Measurements from ENCODE around the gene ENAH. TPM values are rescaled to one million over a fixed set of nuclear protein-coding genes. Genes with fewer than 3 reads are reported as not detected.

ENAH gene
- total and polyA plus RNA-seq, 2 experiments from 2014 or later: 109 to 184 TPM

- TF ChIP-seq, protein P1, sequence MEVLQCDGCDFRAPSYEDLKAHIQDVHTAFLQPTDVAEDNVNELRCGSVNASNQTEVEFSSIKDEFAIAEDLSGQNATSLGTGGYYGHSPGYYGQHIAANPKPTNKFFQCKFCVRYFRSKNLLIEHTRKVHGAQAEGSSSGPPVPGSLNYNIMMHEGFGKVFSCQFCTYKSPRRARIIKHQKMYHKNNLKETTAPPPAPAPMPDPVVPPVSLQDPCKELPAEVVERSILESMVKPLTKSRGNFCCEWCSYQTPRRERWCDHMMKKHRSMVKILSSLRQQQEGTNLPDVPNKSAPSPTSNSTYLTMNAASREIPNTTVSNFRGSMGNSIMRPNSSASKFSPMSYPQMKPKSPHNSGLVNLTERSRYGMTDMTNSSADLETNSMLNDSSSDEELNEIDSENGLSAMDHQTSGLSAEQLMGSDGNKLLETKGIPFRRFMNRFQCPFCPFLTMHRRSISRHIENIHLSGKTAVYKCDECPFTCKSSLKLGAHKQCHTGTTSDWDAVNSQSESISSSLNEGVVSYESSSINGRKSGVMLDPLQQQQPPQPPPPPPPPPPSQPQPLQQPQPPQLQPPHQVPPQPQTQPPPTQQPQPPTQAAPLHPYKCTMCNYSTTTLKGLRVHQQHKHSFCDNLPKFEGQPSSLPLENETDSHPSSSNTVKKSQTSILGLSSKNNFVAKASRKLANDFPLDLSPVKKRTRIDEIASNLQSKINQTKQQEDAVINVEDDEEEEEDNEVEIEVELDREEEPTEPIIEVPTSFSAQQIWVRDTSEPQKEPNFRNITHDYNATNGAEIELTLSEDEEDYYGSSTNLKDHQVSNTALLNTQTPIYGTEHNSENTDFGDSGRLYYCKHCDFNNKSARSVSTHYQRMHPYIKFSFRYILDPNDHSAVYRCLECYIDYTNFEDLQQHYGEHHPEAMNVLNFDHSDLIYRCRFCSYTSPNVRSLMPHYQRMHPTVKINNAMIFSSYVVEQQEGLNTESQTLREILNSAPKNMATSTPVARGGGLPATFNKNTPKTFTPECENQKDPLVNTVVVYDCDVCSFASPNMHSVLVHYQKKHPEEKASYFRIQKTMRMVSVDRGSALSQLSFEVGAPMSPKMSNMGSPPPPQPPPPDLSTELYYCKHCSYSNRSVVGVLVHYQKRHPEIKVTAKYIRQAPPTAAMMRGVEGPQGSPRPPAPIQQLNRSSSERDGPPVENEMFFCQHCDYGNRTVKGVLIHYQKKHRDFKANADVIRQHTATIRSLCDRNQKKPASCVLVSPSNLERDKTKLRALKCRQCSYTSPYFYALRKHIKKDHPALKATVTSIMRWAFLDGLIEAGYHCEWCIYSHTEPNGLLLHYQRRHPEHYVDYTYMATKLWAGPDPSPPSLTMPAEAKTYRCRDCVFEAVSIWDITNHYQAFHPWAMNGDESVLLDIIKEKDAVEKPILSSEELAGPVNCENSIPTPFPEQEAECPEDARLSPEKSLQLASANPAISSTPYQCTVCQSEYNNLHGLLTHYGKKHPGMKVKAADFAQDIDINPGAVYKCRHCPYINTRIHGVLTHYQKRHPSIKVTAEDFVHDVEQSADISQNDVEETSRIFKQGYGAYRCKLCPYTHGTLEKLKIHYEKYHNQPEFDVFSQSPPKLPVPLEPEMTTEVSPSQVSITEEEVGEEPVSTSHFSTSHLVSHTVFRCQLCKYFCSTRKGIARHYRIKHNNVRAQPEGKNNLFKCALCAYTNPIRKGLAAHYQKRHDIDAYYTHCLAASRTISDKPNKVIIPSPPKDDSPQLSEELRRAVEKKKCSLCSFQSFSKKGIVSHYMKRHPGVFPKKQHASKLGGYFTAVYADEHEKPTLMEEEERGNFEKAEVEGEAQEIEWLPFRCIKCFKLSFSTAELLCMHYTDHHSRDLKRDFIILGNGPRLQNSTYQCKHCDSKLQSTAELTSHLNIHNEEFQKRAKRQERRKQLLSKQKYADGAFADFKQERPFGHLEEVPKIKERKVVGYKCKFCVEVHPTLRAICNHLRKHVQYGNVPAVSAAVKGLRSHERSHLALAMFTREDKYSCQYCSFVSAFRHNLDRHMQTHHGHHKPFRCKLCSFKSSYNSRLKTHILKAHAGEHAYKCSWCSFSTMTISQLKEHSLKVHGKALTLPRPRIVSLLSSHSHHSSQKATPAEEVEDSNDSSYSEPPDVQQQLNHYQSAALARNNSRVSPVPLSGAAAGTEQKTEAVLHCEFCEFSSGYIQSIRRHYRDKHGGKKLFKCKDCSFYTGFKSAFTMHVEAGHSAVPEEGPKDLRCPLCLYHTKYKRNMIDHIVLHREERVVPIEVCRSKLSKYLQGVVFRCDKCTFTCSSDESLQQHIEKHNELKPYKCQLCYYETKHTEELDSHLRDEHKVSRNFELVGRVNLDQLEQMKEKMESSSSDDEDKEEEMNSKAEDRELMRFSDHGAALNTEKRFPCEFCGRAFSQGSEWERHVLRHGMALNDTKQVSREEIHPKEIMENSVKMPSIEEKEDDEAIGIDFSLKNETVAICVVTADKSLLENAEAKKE (CRISPR knock-in tag; IDR thresholded peaks at IDR 0.05): no peak
Observed at GRCh38 chr1:225517697-225518096, 135.2 kb downstream of the ENAH start (continued).

DNA sequence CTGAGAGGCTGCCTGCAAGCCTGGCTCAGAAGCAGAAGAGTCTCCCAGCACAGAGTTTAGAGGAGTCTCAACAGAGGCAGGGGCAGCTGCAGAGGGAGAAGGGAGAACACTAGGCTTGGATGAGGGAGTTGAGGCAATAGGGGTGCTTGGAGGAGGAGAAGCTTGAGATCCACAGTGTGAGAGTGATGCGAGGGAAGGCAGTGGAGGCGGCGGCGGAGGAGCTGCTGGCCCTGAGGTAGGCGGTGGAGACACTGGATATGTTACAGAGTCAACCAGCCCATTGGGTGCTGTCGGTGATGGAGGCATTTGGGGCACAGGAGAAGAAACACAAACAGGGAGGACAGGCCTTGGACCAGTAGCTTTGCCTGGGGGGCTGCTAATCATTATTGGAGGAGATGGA lies 135.7 kb downstream of the ENAH start:
- peaks cover 47% of the 10 kb centered on the region for H3K36me3 Mint-ChIP-seq (ENCODE audit: low read depth)
- H3K27me3 ChIP-seq (ENCODE audit: insufficient read depth): no peaks in the 10 kb centered on the region
- H3K4me1 ChIP-seq (ENCODE audit: insufficient read depth): peaks cover 59% of the 10 kb centered on the region
- H3F3A ChIP-seq (replicated peaks; ENCODE audit: low read depth): 0 out of 2 replicates have a peak, but pooled peaks cover 5% of the 10 kb centered on the region
- no peaks in the 10 kb centered on the region for H3K9me2 ChIP-seq (ENCODE audit: insufficient read depth)
- H3K27me3 Mint-ChIP-seq (ENCODE audit: insufficient read depth, low read depth, poor library complexity): peaks cover 9% of the 10 kb centered on the region
- ATAC-seq (no peak), DNase-seq (ENCODE audit: low spot score) (no peak)
- H3K4me3 Mint-ChIP-seq: no peak overlapping the region
- H3K36me3 ChIP-seq (ENCODE audit: insufficient read depth): no peaks in the 10 kb centered on the region; the same call in 1 of the 2 replicates
- H3K4me3 ChIP-seq: no peak overlapping the region
- H3K9me3 Mint-ChIP-seq: peaks cover 3% of the 10 kb centered on the region; the same call in 2 of the 3 replicates
- no peak overlapping the region for H2AFZ ChIP-seq
- H3K4me2 ChIP-seq: no peak overlapping the region
- H4K20me1 ChIP-seq (replicated peaks; ENCODE audit: insufficient read depth): peaks cover 6% of the 10 kb centered on the region
- peaks cover 58% of the 10 kb centered on the region for H3K4me1 Mint-ChIP-seq
- no peak overlapping the region for H3K27ac ChIP-seq (ENCODE audit: low read depth)
- H3K79me2 ChIP-seq (replicated peaks; ENCODE audit: insufficient read depth): peaks cover 70% of the 10 kb centered on the region
- peak overlapping the region; percentile 8; the same call in 1 of the 2 replicates for H3K27ac Mint-ChIP-seq
- TF ChIP-seq STAT1 (IDR thresholded peaks at IDR 0.05; ENCODE audit: unreplicated experiment) (no peak), ZNF331 (CRISPR knock-in tag; IDR thresholded peaks at IDR 0.05; ENCODE audit: low read depth) (no peak), EZH2phosphoT487 (IDR thresholded peaks at IDR 0.05; ENCODE audit: unreplicated experiment) (no peak), CREB1 (CRISPR knock-in tag; IDR thresholded peaks at IDR 0.05; ENCODE audit: low read depth) (no peak), ETS1 (IDR thresholded peaks at IDR 0.05) (no peak), NANOG (IDR thresholded peaks at IDR 0.05; ENCODE audit: borderline replicate concordance) (no peak)
- TF ChIP-seq, protein P2, sequence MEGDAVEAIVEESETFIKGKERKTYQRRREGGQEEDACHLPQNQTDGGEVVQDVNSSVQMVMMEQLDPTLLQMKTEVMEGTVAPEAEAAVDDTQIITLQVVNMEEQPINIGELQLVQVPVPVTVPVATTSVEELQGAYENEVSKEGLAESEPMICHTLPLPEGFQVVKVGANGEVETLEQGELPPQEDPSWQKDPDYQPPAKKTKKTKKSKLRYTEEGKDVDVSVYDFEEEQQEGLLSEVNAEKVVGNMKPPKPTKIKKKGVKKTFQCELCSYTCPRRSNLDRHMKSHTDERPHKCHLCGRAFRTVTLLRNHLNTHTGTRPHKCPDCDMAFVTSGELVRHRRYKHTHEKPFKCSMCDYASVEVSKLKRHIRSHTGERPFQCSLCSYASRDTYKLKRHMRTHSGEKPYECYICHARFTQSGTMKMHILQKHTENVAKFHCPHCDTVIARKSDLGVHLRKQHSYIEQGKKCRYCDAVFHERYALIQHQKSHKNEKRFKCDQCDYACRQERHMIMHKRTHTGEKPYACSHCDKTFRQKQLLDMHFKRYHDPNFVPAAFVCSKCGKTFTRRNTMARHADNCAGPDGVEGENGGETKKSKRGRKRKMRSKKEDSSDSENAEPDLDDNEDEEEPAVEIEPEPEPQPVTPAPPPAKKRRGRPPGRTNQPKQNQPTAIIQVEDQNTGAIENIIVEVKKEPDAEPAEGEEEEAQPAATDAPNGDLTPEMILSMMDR (conservative IDR thresholded peaks at IDR 0.05; ENCODE audit: low read depth in 2 of 2): no peak
